ENCODE results near the gene SV2A. TPM values are rescaled to one million over a fixed set of nuclear protein-coding genes. Genes with fewer than 3 reads are reported as not detected.
"Not testable (repeated sequence)": the region's sequence is repeated elsewhere in the genome, so short reads cannot be mapped to it uniquely, and the experiment has no call there.

The SV2A gene
- total RNA-seq, 1 experiment from 2014 or later: 0.16 TPM

GRCh38 chr1:149906570-149907075 is 11.0 kb downstream of the SV2A start:
- Histone ChIP-seq H3K9me3 (no peaks in the 10 kb centered on the region), H3K36me3 (no peaks in the 10 kb centered on the region; the same call in 1 of the 2 replicates), H3K4me3 (no peak overlapping the region), H3K27me3 (no peaks in the 10 kb centered on the region)
- no peak for DNase-seq

- Histone ChIP-seq H3K4me3 (no peak overlapping the region), H3K9me3 (no peaks in the 10 kb centered on the region), H3K27me3 (no peaks in the 10 kb centered on the region), H3K36me3 (peaks cover 5% of the 10 kb centered on the region; the same call in 1 of the 2 replicates)
- DNase-seq: no peak
These were observed 13.7 kb downstream of the SV2A start for GRCh38 chr1:149903836-149904491.

- Histone ChIP-seq H3K36me3 (peaks cover 5% of the 10 kb centered on the region; the same call in 1 of the 2 replicates), H3K9me3 (no peaks in the 10 kb centered on the region), H3K27me3 (no peaks in the 10 kb centered on the region), H3K4me3 (peak within 1 kb of the TSS; percentile 74)
- peak; percentile 95 for DNase-seq
These were observed 18.0 kb downstream of the SV2A start, which contains the start of gene BOLA1 for GRCh38 chr1:149899460-149900284. Gene BOLA1 (plus strand): TSS chr1:149899568. CDS start chr1:149900060, 492 bp downstream.

- H3K4me3 ChIP-seq: no peak overlapping the region
- no peak for DNase-seq
- peaks cover 5% of the 10 kb centered on the region; the same call in 1 of the 2 replicates for H3K36me3 ChIP-seq
- H3K9me3 ChIP-seq: no peaks in the 10 kb centered on the region
- H3K27me3 ChIP-seq: no peaks in the 10 kb centered on the region
These were observed 21.1 kb downstream of the SV2A start for GRCh38 chr1:149896575-149896974.

GRCh38 chr1:149888999-149889289 is 28.7 kb downstream of the SV2A start:
- Histone ChIP-seq H3K9me3 (no peaks in the 10 kb centered on the region), H3K36me3 (no peaks in the 10 kb centered on the region), H3K27me3 (no peaks in the 10 kb centered on the region), H3K4me3 (peak overlapping the region; percentile 68)
- peak; percentile 31 for DNase-seq

GRCh38 chr1:149888247-149888998 is 29.2 kb downstream of the SV2A start:
- no peaks in the 10 kb centered on the region for H3K9me3 ChIP-seq
- peak overlapping the region; percentile 68 for H3K4me3 ChIP-seq
- H3K27me3 ChIP-seq: no peaks in the 10 kb centered on the region
- no peaks in the 10 kb centered on the region for H3K36me3 ChIP-seq
- DNase-seq: peak; percentile 87

GRCh38 chr1:149887456-149888246 is 30.0 kb downstream of the SV2A start:
- no peaks in the 10 kb centered on the region for H3K27me3 ChIP-seq
- peak overlapping the region; percentile 68 for H3K4me3 ChIP-seq
- H3K9me3 ChIP-seq: no peaks in the 10 kb centered on the region
- H3K36me3 ChIP-seq: no peaks in the 10 kb centered on the region
- peak; percentile 89 for DNase-seq

- H3K9me3 ChIP-seq, DNase-seq, H3K36me3 ChIP-seq, H3K27me3 ChIP-seq: not testable (repeated sequence)
- peak overlapping the region; percentile 68 for H3K4me3 ChIP-seq
These were observed 30.5 kb downstream of the SV2A start for GRCh38 chr1:149887196-149887455.

- no peaks in the 10 kb centered on the region for H3K9me3 ChIP-seq
- peak; percentile 92 for DNase-seq
- H3K4me3 ChIP-seq: peak overlapping the region; percentile 68
- no peaks in the 10 kb centered on the region for H3K36me3 ChIP-seq
- H3K27me3 ChIP-seq: no peaks in the 10 kb centered on the region
These were observed 31.0 kb downstream of the SV2A start for GRCh38 chr1:149886396-149887195.

GRCh38 chr1:149886121-149886395 is 31.6 kb downstream of the SV2A start:
- peak overlapping the region; percentile 68 for H3K4me3 ChIP-seq
- not testable (repeated sequence) for DNase-seq, H3K9me3 ChIP-seq, H3K36me3 ChIP-seq, H3K27me3 ChIP-seq

- Histone ChIP-seq H3K4me3 (peak overlapping the region; percentile 68), H3K36me3 (no peaks in the 10 kb centered on the region), H3K9me3 (no peaks in the 10 kb centered on the region), H3K27me3 (no peaks in the 10 kb centered on the region)
- peak; percentile 97 for DNase-seq
These were observed 32.1 kb downstream of the SV2A start for GRCh38 chr1:149885339-149886120.

- Histone ChIP-seq H3K27me3 (no peaks in the 10 kb centered on the region), H3K36me3 (no peaks in the 10 kb centered on the region), H3K4me3 (peak overlapping the region; percentile 68), H3K9me3 (no peaks in the 10 kb centered on the region)
- peak; percentile 52 for DNase-seq
These were observed 33.0 kb downstream of the SV2A start for GRCh38 chr1:149884433-149885338.

GRCh38 chr1:149883598-149884247 is 33.9 kb downstream of the SV2A start:
- no peaks in the 10 kb centered on the region for H3K27me3 ChIP-seq
- DNase-seq: no peak
- H3K36me3 ChIP-seq: no peaks in the 10 kb centered on the region
- peak overlapping the region; percentile 68; the same call in 1 of the 2 replicates for H3K4me3 ChIP-seq
- no peaks in the 10 kb centered on the region for H3K9me3 ChIP-seq

GRCh38 chr1:149881876-149882275 is 35.8 kb downstream of the SV2A start:
- H3K36me3 ChIP-seq: no peaks in the 10 kb centered on the region
- no peaks in the 10 kb centered on the region for H3K9me3 ChIP-seq
- H3K4me3 ChIP-seq: no peak overlapping the region
- H3K27me3 ChIP-seq: no peaks in the 10 kb centered on the region
- no peak for DNase-seq

Data from MG63 (cell line).